Urinary bladder (tissue), 4 donors: ENCODE results near the gene CNTNAP5. TPM values are rescaled to one million over a fixed set of nuclear protein-coding genes. Genes with fewer than 3 reads are reported as not detected.

Experiments
- DNase-seq: peaks from one replicate; pipeline ENCODE4 v3.0.0-alpha.2; 2015; ENCODE audit errors: extremely low spot score
- H3K27ac ChIP-seq: one replicate; pipeline ENCODE4 v1.5.1; 2013; ENCODE audit warnings: low read depth, mild to moderate bottlenecking, moderate library complexity
- H3K36me3 ChIP-seq: one replicate; pipeline ENCODE4 v1.6.1; 2013; ENCODE audit warnings: mild to moderate bottlenecking, moderate library complexity; ENCODE audit not compliant: insufficient read depth
- H3K4me1 ChIP-seq: one replicate; pipeline ENCODE4 v1.6.1; 2013; ENCODE audit warnings: mild to moderate bottlenecking, moderate library complexity; ENCODE audit not compliant: insufficient read depth
- H3K4me3 ChIP-seq: one replicate; pipeline ENCODE4 v1.5.1; 2013; ENCODE audit warnings: low read depth, low read length
- WGBS: extraction: QIAGEN DNeasy Blood & Tissue Kit; methylation state at CpG from one replicate; pipeline ENCODE4 v1.1.7; 2013; 5-methylcytosine and 5-hydroxymethylcytosine counted together
- polyA plus RNA-seq: library from polyadenylated mRNA; stranded (reverse); fragments of 200-250 nt; gene quantifications from one replicate; pipeline ENCODE4 v1.2.3, GENCODE V29; 2013
- total RNA-seq: library from RNA; depleted of rRNA; stranded (reverse); fragments of >200 nt; gene quantifications from one replicate; pipeline ENCODE4 v1.2.3, GENCODE V29; 2014
- donor health status: healthy with polysubstance abuse.
- donor health status: healthy.

The CNTNAP5 gene
- total and polyA plus RNA-seq, 2 donors, result 0.01 to 1.8 TPM

DNA sequence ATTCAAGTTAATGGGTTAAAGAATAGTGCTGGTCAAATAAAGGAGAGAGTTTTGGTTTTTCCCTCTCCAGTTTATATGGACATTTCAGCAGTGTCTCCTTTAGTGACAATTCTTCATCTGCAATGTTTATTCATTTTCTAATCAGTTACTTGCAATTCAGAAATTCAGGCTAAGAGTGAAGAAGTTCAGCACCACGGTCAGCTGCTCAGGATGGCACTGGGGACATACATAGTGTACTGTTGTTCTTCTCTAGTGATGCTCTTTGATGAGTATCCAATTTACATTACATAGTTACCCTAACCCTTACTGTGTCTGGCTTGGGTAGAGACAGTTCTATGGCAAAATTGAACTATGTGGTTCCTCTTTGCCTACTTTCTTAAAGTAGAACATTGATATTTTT lies 412.7 kb downstream of the CNTNAP5 start:
- no peak for DNase-seq
- no peak overlapping the region for H3K27ac ChIP-seq
- 73% methylated on average over 1 of the region's 1 CpG for WGBS
- H3K36me3 ChIP-seq, result no peaks in the 10 kb centered on the region
- H3K4me1 ChIP-seq, result no peaks in the 10 kb centered on the region
- no peak overlapping the region for H3K4me3 ChIP-seq

DNA sequence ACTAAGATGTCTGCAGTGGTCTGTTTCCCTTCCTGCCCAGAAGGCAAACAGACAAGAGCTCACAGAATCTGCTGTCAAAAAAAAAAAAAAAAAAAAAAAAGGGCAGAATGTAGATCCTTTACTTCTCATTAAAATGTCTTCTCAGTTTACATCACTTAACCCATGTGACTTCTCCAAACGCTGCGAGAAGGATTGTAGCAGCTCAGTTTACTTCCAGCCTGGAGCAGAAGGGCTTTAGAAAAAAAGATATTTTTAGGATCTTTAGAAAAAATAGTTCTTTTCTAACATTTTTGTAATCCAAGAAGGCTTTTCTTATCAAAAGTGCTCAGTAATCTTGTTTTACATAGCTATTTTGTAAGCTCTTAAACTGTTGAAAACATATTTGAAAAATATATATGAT lies 425.4 kb downstream of the CNTNAP5 start:
- Histone ChIP-seq H3K36me3 (no peaks in the 10 kb centered on the region), H3K4me1 (no peaks in the 10 kb centered on the region), H3K27ac (no peak overlapping the region), H3K4me3 (no peak overlapping the region)
- WGBS, result 27% methylated on average over 2 of the region's 2 CpGs
- DNase-seq, result no peak

DNA sequence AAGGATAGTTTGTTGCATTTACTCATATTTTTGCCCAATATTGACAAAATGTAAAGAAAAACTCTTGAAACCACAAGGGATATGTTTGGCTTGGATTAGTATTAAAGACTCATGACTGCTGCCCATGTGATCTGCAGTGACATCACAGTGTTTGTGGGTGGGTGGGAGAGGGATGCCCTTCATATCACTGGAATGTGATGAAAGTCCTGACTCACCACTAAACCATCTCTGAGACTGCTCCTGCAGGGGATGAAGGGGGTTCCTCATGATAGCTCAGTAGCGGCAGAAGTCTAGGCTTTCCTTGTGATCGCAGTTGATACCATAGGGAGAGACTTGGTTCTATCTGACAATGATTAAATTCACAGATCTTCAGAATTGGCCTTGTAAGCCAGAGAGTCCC lies 451.2 kb downstream of the CNTNAP5 start:
- 84% methylated on average over 2 of the region's 2 CpGs for WGBS

DNA sequence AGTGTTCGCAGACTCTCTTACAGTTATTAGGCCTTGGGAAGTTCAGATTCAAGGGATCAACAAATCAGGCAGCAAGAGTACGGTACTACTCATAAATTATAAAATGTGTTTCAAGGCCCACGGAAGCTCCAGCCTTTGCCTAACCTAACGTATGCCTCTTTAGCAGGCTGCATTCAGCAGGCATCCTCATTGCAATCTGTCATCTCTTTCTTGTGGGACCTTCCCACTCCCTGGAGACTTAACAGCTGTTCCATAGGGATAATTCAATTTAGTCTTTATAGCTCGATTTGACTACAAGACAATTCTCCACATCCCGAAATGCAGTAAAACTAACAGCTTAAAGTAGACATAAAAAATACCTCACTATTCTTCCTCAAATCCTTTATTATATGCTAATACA lies 453.7 kb downstream of the CNTNAP5 start:
- DNase-seq, result no peak
- Histone ChIP-seq H3K4me1 (no peaks in the 10 kb centered on the region), H3K27ac (no peak overlapping the region), H3K36me3 (no peaks in the 10 kb centered on the region), H3K4me3 (no peak overlapping the region)
- 77% methylated on average over 6 of the region's 6 CpGs for WGBS

More for the DNA sequence above, 451.2 kb downstream of the CNTNAP5 start:
- no peak overlapping the region for H3K27ac ChIP-seq
- H3K4me3 ChIP-seq, result no peak overlapping the region
- H3K36me3 ChIP-seq, result no peaks in the 10 kb centered on the region
- H3K4me1 ChIP-seq, result no peaks in the 10 kb centered on the region
- DNase-seq, result no peak

DNA sequence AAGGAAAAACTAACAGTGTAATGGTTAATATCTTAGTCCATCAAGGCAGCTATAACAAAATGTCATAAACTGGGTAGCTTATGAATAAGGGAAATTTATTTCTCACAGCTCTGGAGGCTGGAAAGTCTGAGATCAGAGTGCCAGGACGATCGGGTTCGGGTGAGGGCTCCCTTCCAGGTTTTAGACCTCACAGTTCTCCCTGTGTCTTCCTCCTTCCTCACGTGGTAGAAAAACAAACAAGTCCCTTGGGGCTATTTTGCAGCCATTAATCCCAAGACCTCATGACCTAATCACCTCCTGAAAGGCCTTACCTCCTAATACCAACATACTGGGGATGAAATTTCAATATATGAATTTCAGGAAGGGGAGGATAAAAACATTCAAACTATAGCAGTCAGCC lies 455.9 kb downstream of the CNTNAP5 start:
- DNase-seq, result no peak
- Histone ChIP-seq H3K4me3 (no peak overlapping the region), H3K4me1 (no peaks in the 10 kb centered on the region), H3K36me3 (no peaks in the 10 kb centered on the region), H3K27ac (no peak overlapping the region)
- WGBS, result 41% methylated on average over 4 of the region's 4 CpGs

DNA sequence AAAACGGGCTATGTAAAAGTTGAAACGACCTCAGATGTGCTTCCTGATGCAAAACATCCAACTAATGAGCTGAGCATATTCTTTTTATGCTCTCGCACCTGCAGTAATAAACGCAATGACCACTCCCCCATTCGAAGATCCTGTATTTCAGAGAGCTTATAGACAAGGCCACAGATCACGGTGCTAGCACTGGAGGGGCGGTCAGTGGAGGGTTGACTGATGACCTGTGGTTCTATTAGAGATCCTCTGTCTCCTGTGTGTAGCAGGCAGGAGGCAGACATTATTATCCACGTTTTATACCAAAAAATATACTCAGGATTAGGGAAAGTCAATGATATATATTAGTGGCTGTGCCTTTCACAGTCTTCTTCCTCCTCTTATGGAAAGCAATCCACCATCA lies 457.0 kb downstream of the CNTNAP5 start:
- Histone ChIP-seq H3K4me1 (no peaks in the 10 kb centered on the region), H3K27ac (no peak overlapping the region), H3K4me3 (no peak overlapping the region), H3K36me3 (no peaks in the 10 kb centered on the region)
- WGBS, result 78% methylated on average over 8 of the region's 8 CpGs
- no peak for DNase-seq

DNA sequence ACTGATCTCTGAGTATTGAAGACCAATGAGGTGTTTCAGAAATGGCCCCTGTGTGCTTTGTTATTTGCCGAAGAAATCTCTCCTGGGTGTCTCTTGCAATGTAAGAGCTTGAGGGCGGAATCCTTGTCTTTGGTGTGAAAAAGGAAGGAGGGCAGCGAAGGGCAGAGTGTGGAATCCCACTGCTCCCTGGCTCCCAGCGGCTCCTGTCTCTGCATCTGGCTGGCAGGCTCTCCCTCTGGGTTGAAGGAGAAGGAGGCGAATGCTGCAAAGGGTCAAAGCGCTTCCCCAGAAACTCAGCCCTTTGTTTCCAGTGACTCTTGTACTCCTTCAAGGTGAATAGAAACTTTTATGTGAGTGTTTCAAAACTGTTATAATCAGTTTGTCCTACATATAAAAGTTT lies 457.5 kb downstream of the CNTNAP5 start:
- no peaks in the 10 kb centered on the region for H3K36me3 ChIP-seq

DNA sequence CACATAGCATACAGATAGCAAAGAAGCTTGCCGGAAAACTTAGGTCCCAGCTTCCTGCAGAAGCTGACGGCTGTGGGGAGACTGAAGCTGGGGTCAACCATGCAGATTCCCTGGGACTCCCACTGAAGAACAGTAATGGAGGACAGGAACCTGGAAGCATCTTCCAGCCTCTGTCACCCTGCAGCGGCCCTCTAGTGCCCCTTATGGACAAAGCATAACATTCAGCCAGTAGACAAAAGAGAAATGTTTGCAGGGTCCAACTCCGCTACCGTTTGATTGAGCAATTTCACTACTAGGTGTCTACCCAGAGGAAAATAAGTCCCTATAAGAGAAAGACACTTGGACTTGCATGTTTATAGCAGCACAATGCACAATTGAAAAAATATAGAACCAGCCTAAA lies 460.6 kb downstream of the CNTNAP5 start:
- no peak overlapping the region for H3K4me3 ChIP-seq
- WGBS, result 95% methylated on average over 5 of the region's 5 CpGs
- no peak for DNase-seq
- no peak overlapping the region for H3K27ac ChIP-seq
- H3K4me1 ChIP-seq, result no peaks in the 10 kb centered on the region
- no peaks in the 10 kb centered on the region for H3K36me3 ChIP-seq

More for the DNA sequence above, 457.5 kb downstream of the CNTNAP5 start:
- DNase-seq, result no peak
- Histone ChIP-seq H3K27ac (no peak overlapping the region), H3K4me3 (no peak overlapping the region), H3K4me1 (no peaks in the 10 kb centered on the region)
- 87% methylated on average over 6 of the region's 6 CpGs for WGBS

DNA sequence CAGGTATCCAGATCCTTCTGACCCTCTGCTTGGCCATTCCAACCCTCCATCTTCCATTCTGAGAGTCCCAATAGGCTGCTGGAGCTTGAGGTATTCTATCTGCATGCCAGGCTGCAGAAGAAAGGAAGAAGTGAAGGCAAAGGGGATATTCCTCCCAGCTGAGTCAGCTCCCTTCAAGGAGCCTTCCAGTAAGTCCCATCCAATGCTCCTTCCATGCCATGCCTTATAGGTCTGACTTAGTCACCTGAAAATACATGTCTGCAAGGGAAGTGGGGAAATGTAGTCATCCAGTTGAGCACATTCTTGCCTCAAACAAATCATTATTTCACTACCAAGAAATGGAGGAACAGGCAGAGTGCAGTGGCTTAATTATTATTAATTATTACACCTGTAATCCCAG lies 464.6 kb downstream of the CNTNAP5 start:
- Histone ChIP-seq H3K36me3 (no peaks in the 10 kb centered on the region), H3K27ac (no peak overlapping the region), H3K4me1 (no peaks in the 10 kb centered on the region), H3K4me3 (no peak overlapping the region)
- DNase-seq, result no peak

DNA sequence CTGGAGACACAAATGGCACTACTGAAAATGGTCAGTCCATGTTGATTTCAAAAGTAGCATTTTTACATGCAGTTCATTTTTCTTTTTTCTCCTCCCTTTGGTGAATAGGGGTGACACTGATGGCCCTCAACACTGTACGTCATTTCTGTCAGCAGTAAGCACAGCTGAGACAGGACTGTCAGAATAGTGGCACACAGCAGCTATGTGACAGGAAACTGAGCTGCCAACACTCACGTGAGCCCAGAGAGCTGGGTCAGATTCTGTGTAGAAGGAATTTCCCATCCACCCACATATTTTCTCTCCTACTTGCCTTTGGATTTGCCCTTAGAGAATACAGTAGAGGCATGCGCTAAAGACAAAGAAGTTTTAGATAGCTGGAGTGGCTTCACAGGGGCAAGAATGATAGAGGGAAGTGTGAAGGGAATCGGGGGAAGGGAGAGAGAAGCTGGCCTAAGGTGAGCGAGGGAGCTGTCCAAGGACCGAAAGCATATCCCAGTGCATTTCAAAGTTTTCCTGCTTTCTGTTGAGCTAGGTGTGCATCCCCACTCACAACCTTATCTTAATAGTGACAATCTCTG lies 476.6 kb downstream of the CNTNAP5 start:
- DNase-seq, result no peak
- Histone ChIP-seq H3K36me3 (no peaks in the 10 kb centered on the region), H3K4me1 (no peaks in the 10 kb centered on the region), H3K27ac (no peak overlapping the region), H3K4me3 (no peak overlapping the region)
- WGBS, result 84% methylated on average over 6 of the region's 6 CpGs

DNA sequence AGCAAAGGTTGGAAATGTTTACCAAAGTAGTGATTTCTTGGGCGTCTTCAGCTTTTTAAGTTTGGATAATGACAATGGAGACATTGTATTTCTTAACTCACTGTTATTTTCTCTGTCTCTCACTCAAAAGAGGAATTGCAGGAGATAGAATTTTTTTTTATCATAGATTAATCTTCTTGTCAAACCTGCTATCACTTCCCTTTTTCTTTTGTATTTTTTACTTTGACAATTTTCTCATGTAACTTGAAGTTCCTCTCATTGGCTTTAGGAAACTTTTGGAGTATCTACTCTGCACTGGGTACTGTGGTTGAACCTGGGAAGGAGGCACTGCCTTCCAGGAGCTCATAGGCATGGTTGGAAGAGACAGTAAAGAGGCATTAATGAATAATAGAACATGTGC lies 489.1 kb downstream of the CNTNAP5 start:
- H3K4me1 ChIP-seq, result no peaks in the 10 kb centered on the region
- 92% methylated on average over 1 of the region's 1 CpG for WGBS
- H3K27ac ChIP-seq, result no peak overlapping the region
- H3K4me3 ChIP-seq, result no peak overlapping the region
- no peaks in the 10 kb centered on the region for H3K36me3 ChIP-seq
- DNase-seq, result no peak

DNA sequence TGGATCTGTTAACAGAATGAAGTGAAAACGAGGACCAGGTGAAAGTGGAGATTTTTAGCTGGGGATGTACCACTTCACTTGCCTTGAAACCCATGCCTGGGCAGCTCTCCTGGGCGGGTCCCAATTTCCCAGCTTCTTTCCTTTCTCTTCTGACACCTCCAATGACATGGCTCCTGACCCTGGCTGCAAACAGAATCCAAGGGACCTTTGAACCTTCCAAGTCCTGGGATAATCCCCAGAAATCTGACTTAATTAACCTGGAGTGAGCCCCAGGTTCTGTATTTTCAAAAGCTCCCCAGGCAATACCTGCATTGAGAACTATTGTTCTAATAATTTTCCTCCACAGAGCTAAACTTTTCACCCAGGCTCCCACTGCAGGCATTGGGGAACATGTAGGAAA lies 495.9 kb downstream of the CNTNAP5 start:
- no peak for DNase-seq

DNA sequence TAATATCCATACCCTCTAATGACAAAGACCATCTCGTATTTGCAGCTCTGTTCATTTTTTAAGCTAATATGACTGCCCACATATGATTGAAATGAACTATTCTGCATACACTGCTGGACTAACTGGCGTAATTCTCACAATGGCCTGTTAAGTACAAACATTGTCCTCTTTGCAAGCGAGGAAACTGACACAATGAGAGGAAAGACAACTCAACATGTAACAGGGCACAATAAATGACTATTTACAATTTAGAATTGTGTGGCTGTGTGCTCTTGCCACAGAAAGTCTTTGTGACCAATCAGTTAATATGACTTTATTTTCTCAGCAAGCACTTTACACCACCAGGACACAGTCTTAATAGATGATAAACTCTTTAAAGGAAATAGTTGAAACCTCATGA lies 498.0 kb downstream of the CNTNAP5 start:
- H3K36me3 ChIP-seq, result no peaks in the 10 kb centered on the region
- no peaks in the 10 kb centered on the region for H3K4me1 ChIP-seq
- 86% methylated on average over 3 of the region's 3 CpGs for WGBS

More for the DNA sequence above, 495.9 kb downstream of the CNTNAP5 start:
- H3K27ac ChIP-seq, result no peak overlapping the region
- H3K4me3 ChIP-seq, result no peak overlapping the region
- WGBS, result 87% methylated on average over 2 of the region's 2 CpGs
- H3K36me3 ChIP-seq, result no peaks in the 10 kb centered on the region
- H3K4me1 ChIP-seq, result no peaks in the 10 kb centered on the region

DNA sequence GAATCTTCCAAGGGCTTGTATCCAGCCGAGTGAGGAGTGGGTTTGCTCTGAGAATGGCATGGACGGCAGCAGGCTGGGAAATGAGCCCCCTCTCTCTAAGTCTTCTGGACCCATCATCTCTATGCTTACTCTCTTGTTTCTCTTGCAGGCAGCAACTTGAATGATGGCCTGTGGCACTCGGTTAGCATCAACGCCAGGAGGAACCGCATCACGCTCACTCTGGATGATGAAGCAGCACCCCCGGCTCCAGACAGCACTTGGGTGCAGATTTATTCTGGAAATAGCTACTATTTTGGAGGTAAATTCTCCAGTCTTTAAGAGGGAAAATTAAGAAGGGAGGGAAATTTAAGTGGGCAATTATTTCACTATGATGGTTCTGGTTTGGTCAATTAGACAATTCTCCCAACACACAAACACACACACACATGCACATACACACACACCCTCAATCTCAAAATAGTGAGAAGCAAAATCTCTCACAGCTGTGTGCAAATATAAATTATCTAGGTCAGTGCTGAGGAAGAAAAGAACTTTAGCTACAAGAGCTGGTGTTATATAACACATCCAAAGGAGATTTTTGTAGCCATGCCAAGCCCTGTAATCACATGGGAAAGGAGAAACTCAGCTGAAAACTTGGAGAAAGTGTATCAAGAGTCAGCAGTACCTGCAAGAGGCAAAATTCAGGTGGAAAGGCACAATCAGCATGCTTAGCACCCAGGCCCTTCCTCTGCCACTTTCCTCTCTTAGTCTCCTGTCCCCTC lies 499.2 kb downstream of the CNTNAP5 start:
- H3K4me3 ChIP-seq, result no peak overlapping the region
- WGBS, result 89% methylated on average over 7 of the region's 7 CpGs
- no peak for DNase-seq
- H3K4me1 ChIP-seq, result no peaks in the 10 kb centered on the region
- H3K36me3 ChIP-seq, result no peaks in the 10 kb centered on the region
- no peak overlapping the region for H3K27ac ChIP-seq

More for the DNA sequence above, 498.0 kb downstream of the CNTNAP5 start:
- DNase-seq, result no peak
- Histone ChIP-seq H3K27ac (no peak overlapping the region), H3K4me3 (no peak overlapping the region)
